CD4-positive, alpha-beta T cell treated with Interleukin-4 for 1 hour (primary cell): ENCODE data around the gene PTP4A2.

Experiments
- DNase-seq, 2 donors: peaks; one replicate each; pipeline ENCODE4 v3.0.0-alpha.2; 2020 to 2022

The PTP4A2 gene

DNA sequence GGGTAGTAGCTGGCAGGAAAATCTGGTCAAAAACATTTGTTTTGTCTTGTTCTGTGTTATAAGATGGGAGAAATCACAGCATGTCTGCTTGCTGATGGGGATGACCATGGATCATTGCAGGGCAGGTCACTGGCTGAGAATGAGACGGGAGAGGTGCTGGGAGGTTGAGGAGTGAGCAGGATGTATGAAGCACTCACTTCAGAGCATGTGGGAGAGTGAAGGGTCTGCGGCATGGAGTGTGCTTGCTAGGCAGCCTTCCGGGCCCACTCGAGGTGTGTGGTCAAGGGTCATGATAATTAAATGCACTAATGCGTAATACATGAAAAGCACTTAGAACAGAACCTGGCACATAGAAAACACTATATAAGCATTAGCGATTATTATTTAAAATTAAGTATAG lies 80.3 kb downstream of the PTP4A2 start:
- DNase-seq = no peak
